NCI-H526 treated with DMSO at 0.1 percent for 48 hours (cell line): Measurements from ENCODE around the gene HOXA7.

Source experiments
- DNase-seq: peaks from one replicate; lab custom pipeline; 2025; lab: John Stamatoyannopoulos, UW

The HOXA7 gene

DNA sequence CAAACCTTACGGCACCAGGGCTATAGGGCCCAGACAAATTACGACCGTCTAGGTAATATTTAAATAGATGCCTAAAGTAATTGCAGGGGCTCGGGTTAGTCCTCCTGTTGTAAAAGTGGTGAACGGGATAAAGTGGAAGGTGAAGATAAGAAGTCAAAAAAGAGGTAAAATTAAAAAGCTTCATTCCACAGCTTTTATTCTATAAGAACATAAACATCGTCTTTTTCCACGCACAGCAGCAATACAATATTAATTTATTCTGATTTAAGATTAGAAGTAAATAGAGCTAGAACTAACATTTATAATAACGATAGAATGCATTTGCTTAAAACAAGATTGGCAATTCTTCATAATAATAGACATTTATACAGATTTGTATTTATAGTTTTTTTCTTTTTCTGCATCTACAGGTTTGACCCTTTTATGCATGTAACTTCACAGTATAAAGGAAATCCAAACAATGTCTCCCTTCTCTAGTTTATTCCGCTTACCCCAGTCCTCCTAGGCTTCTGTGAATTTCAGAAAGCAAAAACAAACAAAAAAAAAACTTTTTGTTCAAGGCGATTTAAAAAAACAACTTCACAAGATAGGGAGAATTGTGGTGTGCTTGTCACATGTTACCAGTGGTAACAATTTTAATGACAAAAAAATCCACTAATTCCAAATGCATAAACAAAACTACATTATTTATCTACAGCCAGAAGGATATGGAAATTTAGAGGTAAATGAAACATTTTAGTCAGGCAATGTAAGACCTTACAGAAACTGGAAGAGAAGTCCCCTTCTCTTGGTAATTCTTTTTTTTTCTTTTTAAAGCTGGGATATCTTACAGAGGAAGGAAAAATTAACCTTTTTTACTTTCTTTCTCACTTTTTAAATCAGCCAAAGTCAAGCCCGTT is 14.2 kb upstream of the HOXA7 start:
- no peak for DNase-seq

DNA sequence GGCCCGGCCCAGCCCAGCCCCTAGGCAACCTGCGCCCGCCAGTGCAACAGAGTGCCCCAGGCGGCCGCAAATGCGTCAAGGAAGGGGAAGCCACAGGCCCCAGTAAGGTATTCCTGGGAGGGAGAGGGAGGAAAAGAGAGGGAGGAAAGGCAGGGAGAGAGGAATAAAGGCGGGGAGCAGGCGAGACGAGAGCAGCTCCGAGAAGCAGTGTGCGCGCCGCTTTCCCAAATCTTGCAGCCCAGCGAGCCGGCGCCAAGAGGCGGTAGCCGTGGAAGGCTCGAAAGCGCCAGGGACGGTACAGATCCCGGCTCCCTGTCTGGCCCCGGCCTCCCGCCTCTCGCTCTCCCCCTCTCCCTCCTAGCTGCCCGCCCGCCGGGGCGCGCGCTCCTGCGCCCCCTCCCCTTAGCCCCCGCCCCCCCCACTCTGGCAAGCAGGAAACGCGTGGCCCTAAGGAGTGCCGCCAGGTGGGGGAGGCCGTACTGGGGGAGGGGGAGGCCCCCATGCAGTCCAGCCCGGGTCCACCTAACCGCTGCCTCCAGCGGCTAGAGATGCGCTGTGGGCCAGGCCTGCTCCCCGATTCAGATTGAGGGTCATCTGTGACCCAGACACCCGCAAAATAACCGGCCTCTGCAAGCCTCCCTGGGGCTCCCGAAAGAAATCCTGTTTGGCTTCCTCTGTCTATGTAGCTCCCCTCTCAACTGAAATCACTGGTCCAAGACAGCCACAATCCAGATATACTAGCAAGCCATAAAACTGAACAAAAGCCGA is 13.4 kb upstream of the HOXA7 start:
- no peak for DNase-seq

DNA sequence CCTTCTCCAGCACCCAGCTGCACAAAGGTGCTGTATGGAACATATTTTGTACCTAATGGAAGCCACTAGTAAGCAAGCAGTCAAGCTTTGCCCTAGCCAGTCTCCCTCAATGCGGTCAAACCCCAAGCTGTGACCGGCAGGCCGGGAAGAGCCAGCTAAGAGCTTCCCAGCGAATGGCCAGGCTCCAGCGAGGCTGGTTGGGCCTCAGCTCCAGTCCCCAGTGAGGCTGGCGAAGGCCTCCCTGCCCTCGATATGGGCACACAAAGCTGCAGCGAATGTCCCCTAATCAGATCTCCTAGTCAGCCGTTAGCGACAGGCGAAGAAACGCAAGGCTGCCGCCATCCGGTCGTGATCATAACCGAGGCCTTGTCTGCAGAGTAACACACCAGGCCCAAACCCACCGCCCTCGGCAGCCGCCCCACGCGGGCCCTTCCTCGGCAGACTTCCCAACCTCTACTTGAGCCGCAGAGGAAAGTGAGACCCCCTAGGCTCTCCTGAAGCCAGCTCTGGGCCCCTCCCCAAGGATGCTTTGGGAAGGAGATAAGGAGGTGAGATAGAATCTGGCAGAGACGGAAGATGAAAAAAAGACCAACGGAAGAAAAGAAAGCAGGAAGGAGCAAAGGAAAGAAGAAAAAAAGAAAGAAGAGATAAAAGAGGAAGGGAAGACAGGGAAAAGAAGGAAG is 11.9 kb upstream of the HOXA7 start:
- no peak for DNase-seq

DNA sequence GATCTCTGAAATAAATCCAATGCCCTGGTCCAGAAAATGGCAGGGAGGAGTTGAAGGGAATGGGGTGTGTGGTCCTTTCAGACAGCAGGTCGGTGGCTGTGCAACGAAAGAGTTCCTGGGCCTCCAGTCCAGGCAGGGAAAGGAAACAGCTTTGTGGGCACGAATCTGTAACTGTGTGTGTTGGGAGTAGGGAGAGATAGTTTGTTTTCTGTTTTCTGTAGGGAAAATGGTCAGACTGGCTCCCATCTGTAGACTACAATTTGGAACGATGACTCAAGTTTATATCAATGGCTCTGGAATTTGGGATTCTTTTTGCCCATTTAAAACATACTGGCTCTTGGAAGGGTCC is 11.4 kb upstream of the HOXA7 start:
- no peak for DNase-seq

DNA sequence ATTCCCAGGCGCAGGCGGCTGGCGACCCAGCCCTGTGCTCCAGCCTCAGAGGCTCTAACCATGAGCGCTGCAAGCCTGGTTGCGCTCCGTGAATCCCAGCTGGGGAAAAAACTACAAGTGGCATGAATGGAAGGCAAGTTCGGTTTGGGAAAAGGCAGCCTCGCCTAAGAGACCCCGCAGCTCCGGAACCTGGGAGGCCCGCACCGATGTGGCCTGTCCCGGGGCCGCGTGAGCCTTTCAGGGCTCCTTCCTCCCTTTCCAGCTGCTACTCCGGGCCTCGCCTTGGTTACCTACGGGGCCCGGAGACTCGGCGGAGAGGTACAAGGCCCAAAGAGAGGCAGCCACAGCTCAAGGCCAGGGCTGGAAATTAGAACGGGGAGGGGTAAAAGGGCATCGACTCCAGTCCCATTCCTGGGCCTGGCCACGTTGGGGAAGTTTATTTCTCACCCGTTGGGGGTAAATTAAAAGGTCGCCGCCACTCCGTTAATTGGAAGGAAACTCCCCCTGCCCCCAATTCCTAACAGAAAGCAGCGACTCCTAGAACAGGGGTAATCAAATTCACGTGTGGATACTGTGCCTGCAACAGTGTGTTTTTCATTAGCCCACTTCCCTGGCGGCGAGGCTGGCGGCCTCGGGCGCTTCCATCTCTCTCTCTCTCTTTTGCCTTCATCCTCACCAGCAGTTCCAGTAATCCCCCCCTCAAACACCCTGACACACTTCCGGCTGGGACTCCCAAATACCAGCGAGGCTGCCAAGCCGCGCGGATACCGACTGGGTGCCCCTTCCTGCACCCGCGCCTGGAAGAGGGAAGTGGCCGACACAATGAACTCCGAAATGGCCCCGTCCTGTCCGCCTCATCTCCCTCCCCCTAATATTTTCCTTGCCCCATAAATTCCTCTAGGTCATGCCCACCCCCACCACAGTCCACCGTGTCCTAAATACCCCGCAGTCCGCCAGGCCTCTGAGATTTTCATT is 10.3 kb upstream of the HOXA7 start:
- no peak for DNase-seq

DNA sequence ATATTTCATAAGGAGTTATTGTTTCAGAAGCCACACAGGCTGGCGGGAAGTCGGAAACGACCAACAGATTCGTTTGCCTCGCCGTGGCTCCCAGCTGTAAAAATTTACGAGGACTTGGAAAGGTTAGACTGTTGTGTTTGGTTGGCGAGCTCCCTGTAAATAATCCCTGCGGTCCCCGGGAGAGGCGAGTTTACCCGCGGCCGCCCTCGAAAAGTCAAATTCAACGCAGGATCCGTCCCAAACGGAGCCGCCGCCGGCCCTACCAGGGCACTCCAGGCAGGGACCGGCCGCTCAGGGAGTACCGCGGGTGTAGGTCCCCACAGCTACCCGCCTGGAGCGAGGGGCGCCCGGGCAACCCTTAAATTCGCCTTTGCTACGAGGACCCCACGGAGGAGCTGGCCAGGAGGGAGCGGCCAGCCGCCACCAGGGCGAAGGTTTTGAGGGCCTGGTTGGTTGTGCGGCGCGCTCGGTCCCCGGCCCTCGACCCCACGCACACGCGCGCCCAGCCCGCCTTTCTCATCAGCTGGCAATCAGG is 9.6 kb upstream of the HOXA7 start:
- DNase-seq = no peak

DNA sequence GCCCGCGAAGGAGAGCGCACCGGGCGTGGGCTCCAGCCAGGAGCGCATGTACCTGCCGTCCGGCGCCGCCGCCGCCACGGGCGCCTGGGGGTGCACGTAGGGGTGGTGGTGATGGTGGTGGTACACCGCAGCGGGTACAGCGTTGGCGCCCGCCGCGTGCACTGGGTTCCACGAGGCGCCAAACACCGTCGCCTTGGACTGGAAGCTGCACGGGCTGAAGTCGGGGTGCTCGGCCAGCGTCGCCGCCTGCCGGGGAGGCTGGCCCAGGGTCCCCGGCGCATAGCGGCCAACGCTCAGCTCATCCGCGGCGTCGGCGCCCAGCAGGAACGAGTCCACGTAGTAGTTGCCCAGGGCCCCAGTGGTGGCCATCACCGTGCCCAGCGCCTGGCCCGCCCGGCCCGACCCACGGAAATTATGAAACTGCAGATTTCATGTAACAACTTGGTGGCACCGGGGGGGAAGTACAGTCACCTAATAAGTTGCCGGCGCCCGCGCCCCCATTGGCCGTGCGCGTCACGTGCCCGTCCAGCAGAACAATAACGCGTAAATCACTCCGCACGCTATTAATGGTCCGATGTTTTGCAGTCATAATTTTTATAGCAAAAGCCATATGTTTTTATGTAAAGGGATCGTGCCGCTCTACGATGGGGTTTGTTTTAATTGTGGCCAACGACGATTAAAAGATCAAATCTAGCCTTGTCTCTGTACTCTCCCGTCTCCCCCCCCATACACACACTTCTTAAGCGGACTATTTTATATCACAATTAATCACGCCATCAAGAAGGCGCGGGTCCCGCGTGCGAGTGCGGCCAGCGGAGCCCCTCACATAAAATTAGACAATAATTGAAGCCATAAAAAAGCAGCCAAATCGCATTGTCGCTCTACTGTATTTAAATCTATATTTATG is 8.9 kb upstream of the HOXA7 start, which contains the start of gene HOXA9:
HOXA9 (minus strand) TSS at position 449 of the 907 bp plus-strand sequence; CDS start at position 369, 80 bp downstream.
- no peak for DNase-seq

DNA sequence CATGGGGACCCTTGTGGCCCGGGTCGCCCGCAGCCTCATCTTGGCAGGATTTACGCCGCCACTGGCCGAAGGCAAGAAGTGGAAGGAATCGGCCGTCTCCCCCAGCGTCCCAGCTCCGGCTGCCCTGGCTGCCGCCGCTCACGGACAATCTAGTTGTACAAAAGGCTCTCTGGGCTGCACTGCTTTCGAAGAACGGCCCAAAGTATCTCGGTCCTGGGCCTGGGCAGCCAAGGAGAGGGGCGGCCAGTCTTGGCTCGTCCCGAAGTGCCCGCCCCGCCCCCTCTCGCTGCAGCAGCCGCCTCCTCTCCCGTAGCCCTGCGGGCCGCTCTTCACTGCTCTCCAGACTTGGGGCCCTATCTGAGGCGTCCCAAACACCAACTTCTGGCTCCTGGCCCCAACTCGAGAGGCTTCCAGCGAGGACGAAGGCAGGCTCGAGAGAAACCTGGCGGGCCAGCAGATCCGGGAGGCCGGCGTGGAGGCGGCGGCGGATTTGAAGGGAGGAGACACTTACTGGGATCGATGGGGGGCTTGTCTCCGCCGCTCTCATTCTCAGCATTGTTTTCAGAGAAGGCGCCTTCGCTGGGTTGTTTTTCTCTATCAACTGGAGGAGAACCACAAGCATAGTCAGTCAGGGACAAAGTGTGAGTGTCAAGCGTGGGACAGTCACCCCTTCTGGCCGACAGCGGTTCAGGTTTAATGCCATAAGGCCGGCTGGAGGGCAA is 8.1 kb upstream of the HOXA7 start:
- no peak for DNase-seq

DNA sequence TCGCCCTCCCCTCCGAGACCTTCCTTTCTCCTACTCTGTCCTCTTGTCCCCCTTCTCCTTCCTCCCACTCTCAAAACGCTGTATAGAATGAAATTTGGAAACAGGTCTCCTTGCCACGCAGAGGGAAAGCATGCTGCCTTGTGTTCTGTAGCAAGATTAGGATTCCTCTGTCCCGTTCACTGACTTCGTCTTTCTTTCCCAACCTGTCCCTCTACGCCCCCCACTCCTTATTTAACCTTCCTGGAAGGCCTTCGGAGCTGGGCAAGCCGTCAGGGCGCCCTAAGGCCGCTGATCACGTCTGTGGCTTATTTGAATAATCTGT is 7.5 kb upstream of the HOXA7 start:
- DNase-seq = no peak

DNA sequence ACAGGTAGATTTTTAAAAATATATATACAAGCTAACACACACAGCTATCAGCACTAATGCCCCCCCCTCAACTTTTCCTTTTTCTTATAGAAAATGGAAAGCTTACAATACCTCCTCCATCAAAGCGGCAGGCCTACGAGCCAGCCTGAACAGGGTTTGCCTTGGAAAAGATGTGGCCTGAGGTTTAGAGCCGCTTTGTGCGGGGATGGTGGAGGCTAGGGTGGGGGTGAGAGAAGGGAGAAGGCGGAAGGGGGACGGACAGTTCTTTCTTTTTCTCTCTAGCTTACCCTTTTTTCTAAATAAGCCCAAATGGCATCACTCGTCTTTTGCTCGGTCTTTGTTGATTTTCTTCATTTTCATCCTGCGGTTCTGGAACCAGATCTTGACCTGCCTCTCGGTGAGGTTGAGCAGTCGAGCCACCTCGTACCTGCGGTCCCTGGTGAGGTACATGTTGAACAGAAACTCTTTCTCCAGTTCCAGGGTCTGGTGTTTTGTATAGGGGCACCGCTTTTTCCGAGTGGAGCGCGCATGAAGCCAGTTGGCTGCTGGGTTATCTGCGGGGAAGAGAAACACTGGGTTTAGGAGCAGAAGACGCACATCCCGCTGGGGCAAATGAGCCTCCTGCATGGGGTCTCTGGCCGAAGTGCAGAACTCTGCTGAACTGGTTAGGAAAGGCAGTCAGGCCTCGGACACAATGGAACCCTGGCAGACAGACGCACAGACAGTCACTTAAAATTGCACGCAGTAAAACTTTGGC is 7.0 kb upstream of the HOXA7 start:
- DNase-seq = no peak

DNA sequence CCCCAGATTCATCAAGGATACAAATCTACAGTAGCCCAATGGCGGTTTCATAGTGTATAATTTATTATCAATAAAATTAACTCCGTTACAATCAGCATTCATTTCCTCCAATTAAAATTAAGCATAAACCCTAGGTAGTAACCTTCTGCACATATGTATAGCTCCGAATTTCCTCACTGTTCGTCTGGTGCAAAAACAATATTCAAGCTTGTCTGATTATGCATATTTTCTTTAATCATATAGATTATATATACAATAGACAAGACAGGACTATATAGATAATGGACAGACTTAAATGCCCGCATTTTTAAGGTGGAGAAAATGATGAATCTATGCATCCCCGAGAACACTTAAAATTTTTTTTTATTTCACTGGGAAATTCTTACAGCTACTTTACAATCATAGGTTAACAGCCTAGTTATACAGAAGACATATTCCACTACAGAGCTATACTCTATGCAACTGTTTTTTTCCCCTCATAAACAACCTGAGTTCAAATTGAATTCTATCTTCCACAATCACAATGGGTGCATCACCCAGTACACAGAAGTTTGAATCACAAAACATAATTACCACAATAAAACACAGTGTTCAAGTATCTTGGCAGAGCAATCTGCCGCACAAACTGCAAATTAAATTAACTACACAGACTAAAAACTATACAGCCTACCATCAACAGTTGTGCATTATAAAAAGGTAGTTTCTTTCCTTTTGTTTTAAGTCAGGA is 6.2 kb upstream of the HOXA7 start:
- DNase-seq = no peak

DNA sequence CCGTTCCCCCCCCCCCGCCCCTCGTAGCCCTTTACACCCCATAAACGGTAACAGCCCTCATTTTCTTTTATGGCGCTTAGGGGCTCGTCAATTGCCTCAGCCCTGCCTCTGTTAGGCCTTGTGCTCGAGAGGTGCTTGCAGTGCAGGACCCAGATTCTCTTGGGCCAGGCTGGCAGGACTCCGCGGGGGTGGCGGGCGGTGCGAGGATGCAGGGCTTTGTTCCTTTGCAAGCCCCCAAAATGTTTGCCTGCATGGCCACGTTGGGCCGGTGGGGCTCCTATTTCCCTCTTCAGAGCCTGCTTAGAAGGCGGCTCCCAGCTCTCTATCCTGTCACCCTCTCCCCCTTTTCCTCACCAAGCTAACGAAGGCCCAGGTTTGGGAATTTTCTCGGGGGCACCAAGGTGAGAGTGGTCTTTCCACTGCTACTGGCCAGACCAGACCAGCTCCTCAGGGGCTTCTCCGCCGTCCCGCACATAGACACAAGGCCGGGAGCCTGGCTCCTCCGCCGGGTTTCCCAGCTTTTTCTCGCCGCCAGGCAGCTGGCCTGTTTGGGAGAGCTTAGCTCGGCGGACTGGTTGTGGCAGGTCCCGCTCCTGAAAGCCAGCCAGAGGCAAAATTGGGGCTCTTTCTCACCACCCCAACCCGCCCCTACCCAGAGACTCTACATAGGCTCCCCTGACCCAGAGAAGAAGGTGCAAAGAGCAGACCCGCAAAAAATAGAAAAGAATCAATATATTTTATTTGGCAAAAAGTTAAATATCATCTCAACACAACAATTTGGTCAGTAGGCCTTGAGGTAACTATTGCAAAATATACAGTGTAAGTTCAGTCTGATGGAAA is 5.5 kb upstream of the HOXA7 start:
- DNase-seq = no peak

DNA sequence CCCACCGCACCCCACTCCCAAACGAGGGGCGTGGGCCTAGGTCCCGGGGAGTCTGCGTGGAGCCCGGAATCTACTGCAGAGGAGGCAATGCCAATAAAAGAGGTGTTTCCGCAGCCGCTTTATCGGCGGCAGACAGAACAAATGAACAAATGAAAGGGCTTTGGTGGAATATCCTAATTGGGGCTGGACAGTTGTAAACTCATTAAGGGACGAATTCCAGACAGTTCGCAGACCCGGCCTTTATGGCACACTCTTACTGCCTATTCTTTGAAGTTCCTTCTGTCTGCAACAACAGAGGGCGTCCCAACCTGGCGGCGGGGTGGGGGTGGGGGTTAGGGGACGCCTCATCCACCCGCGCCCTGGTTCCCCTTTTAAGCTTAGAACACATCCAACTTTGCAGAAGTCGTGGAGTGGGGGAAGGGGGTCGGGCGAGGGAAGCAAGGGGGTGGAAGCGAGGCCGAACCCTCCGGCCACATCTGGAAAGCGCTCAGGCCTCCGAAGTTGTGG is 4.8 kb upstream of the HOXA7 start:
- DNase-seq = no peak

DNA sequence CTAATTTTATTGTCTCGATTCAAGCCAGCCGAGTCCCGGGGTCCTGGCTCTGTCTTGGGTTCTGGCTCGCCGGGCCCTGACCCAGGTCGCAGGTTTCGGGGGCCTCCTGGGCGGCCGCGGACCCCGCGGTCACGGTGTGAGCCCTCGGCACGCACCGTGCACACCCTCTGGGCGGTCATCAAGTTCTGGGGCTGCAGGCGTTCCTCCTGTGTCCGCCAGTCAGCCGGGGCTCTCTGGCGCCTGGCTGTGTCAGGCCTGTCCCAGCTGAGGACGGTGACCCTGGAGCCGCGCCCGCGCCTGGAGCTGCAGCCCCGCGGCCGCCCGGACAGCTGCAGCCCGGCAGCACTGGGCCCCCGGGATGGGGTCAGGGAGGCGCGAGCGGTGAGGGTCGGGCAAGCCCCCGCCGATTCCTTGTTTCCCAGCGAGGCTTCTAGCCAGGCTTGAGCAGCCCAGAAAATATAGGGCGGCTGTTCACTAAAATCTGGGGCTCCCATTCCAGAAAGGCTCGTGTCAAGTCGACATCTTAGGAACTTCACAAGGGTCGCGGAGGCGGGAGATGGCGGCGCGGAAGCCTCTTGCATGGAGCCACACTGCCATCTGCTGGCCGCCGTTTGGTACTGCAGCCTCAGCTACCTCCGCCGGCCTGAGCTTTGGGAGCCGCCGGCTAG is 4.2 kb upstream of the HOXA7 start:
- no peak for DNase-seq

DNA sequence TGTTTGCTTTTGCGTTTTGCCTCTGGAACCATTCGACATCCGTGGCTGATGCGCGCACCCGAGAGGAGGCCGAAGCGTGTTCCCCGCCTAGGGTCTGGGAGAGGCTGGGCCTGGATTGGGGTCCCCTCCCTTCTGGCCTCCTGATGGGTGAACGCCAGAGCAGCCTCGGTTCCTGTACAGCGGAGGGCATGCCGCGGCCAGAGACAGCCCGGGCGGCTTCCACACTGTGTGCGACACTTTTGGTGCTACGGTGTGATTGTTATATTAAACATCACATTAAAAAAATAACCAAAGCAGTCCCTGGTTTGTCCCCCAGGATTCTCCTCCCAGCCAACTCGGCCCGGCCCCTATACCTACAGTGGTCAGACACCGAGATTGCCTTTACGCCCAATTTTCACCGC is 3.7 kb upstream of the HOXA7 start:
- DNase-seq = no peak
